Prostate gland (tissue), 2 donors: ENCODE measurements around the gene MTA3. TPM values are rescaled to one million over a fixed set of nuclear protein-coding genes. Genes with fewer than 3 reads are reported as not detected.

Experiments used
- DNase-seq: peaks from one replicate; pipeline ENCODE4 v3.0.0-alpha.2; 2019; ENCODE audit warnings: low spot score
- H3K27ac ChIP-seq, 2 donors: fragments of 200-600 bp; sonication (generic); 2 replicates each; pipeline ENCODE4 v1.5.1; 2017 to 2019
- H3K27me3 ChIP-seq: fragments of 200-600 bp; sonication (generic); replicated peaks from 2 replicates; pipeline ENCODE4 v1.5.1; 2019; ENCODE audit not compliant: insufficient read depth
- H3K36me3 ChIP-seq, 2 donors: fragments of 200-600 bp; sonication (generic); 1 replicate in 1 of 2; 2 replicates in 1 of 2; pipeline versions ENCODE4 v1.5.1 to v1.8.1; 2017 to 2019
- H3K4me1 ChIP-seq: fragments of 200-600 bp; sonication (generic); replicated peaks from 2 replicates; pipeline ENCODE4 v1.5.1; 2019
- H3K4me3 ChIP-seq, 2 donors: fragments of 200-600 bp; sonication (generic); 2 replicates each; pipeline ENCODE4 v1.5.1; 2017 to 2019
- H3K9me3 ChIP-seq: fragments of 200-600 bp; sonication (generic); 2 replicates; pipeline ENCODE4 v1.5.1; 2017
- CTCF ChIP-seq, 4 experiments: fragments of 200-600 bp in 2 of 4; fragments of 450-650 bp in 2 of 4; sonication (generic) in 2 of 4; IDR thresholded peaks; 1 replicate in 3 of 4; 2 replicates in 1 of 4; pipeline ENCODE4 v1.5.1; 2016 to 2019; ENCODE audit warnings: antibody characterized with exemption in 4 of 4, mild to moderate bottlenecking in 2 of 4, moderate library complexity in 2 of 4
- POLR2A ChIP-seq: fragments of 450-650 bp; IDR thresholded peaks from one replicate; pipeline ENCODE4 v1.6.1; 2016; ENCODE audit warnings: antibody characterized with exemption, mild to moderate bottlenecking
- POLR2AphosphoS5 ChIP-seq: sonication (generic); formaldehyde crosslinking; IDR thresholded peaks from one replicate; pipeline ENCODE4 v1.6.1; 2017; ENCODE audit warnings: antibody characterized with exemption
- WGBS: methylation state at CpG from one replicate; pipeline ENCODE4 v1.1.5; 2018; 5-methylcytosine and 5-hydroxymethylcytosine counted together
- intact Hi-C: fragments of 100-400 bp; cut with DNase I; formaldehyde crosslinking; loops from one replicate; pipeline ENCODE4 v1.14.2; 2022
- total RNA-seq, 2 donors: library from RNA; depleted of rRNA; stranded (reverse); fragments of >200 nt; gene quantifications; one replicate each; pipeline ENCODE4 v1.1.0, GENCODE V29; 2016

MTA3 gene
- total RNA-seq, 2 donors from 2014 or later, result 23.6 to 53.4 TPM

DNA sequence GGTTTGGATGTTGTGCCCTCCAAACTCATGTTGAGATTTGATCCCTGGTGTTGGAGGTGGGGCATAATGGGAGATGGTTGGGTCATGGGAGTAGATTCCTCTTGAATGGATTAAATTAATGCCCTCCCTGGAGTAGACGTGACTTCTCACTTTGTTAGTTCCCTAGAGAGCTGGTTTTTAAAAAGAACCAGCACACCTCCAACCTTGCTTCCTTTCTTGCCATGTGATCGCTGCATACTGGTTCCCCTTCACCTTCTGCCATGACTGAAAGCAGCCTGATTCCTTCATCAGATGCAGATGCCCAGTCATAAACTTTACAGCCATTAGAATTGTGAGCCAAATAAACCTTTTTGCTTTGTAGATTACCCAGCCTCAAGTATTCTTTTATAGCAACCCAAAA, 21.7 kb downstream of the MTA3 start:
- no peak overlapping the region for H3K4me3 ChIP-seq
- no peaks in the 10 kb centered on the region for H3K36me3 ChIP-seq
- intact Hi-C loops, result no loop called here
- DNase-seq, result no peak
- no peaks in the 10 kb centered on the region for H3K27me3 ChIP-seq
- WGBS, result 81% methylated on average over 2 of the region's 2 CpGs
- no peak for TF ChIP-seq POLR2A
- TF ChIP-seq POLR2AphosphoS5, result no peak
- no peak for TF ChIP-seq CTCF (IDR thresholded peaks at IDR 0.05)
- H3K9me3 ChIP-seq, result no peaks in the 10 kb centered on the region
- no peak overlapping the region for H3K27ac ChIP-seq
- no peaks in the 10 kb centered on the region for H3K4me1 ChIP-seq

GRCh38 chr2:42593282-42593681, 24.9 kb downstream of the MTA3 start:
- no peak overlapping the region for H3K27ac ChIP-seq
- intact Hi-C loops, result no loop called here
- TF ChIP-seq POLR2AphosphoS5 (no peak), CTCF (IDR thresholded peaks at IDR 0.05) (no peak), POLR2A (no peak)
- WGBS, result 92% methylated on average over 5 of the region's 5 CpGs
- H3K9me3 ChIP-seq, result no peaks in the 10 kb centered on the region
- no peak overlapping the region for H3K4me3 ChIP-seq
- no peaks in the 10 kb centered on the region for H3K36me3 ChIP-seq
- no peaks in the 10 kb centered on the region for H3K4me1 ChIP-seq
- H3K27me3 ChIP-seq, result no peaks in the 10 kb centered on the region
- no peak for DNase-seq

- no peak for DNase-seq
- Histone ChIP-seq H3K4me1 (no peaks in the 10 kb centered on the region), H3K9me3 (no peaks in the 10 kb centered on the region), H3K36me3 (no peaks in the 10 kb centered on the region), H3K27me3 (no peaks in the 10 kb centered on the region), H3K4me3 (no peak overlapping the region), H3K27ac (no peak overlapping the region)
- TF ChIP-seq POLR2A (no peak), CTCF (IDR thresholded peaks at IDR 0.05) (no peak), POLR2AphosphoS5 (no peak)
- WGBS, result 64% methylated on average over 2 of the region's 2 CpGs
- intact Hi-C loops, result no loop called here
Measured at GRCh38 chr2:42598656-42599055, 30.2 kb downstream of the MTA3 start.

DNA sequence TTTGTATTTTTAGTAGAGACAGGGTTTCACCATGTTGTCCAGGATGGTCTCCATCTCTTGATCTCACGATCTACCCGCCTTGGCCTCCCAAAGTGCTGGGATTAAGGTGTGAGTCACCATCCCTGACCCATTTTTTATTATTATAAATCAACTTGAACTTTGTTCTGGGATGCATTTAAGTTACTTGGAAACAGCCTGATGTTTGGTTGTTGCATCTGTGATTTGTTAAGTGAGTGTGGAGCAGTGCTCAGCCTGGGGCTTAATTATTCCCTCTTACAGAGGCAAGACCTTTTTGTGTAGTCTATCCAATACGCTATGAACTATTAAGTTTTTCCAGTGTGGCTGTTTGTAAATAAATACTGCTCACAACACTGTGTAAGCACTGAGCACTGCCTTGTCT, 32.6 kb downstream of the MTA3 start:
- no peak overlapping the region for H3K27ac ChIP-seq
- H3K4me1 ChIP-seq, result no peaks in the 10 kb centered on the region
- H3K36me3 ChIP-seq, result no peaks in the 10 kb centered on the region
- H3K9me3 ChIP-seq, result no peaks in the 10 kb centered on the region
- intact Hi-C loops, result no loop called here
- TF ChIP-seq POLR2AphosphoS5 (no peak), POLR2A (no peak), CTCF (IDR thresholded peaks at IDR 0.05) (no peak)
- DNase-seq, result no peak
- 100% methylated on average over 3 of the region's 3 CpGs for WGBS
- H3K4me3 ChIP-seq, result no peak overlapping the region
- H3K27me3 ChIP-seq, result no peaks in the 10 kb centered on the region

GRCh38 chr2:42602218-42602875, 33.9 kb downstream of the MTA3 start:
- Histone ChIP-seq H3K4me1 (no peaks in the 10 kb centered on the region), H3K36me3 (no peaks in the 10 kb centered on the region), H3K27ac (no peak overlapping the region), H3K4me3 (no peak overlapping the region), H3K27me3 (no peaks in the 10 kb centered on the region), H3K9me3 (no peaks in the 10 kb centered on the region)
- WGBS, result 86% methylated on average over 2 of the region's 2 CpGs
- intact Hi-C loops, result no loop called here
- no peak for DNase-seq
- TF ChIP-seq CTCF (IDR thresholded peaks at IDR 0.05) (no peak), POLR2AphosphoS5 (no peak), POLR2A (no peak)
